Peyer's patch (tissue), 4 donors: ENCODE measurements around the gene FGFBP3.

Experiments used
- POLR2A ChIP-seq, 2 donors: fragments of 450-650 bp; IDR thresholded peaks; one replicate each; pipeline ENCODE4 v1.5.1; 2017; ENCODE audit warnings: antibody characterized with exemption in 2 of 2, mild to moderate bottlenecking in 2 of 2, moderate library complexity in 2 of 2
- TF ChIP-seq, protein P1 (sequence below), 6 experiments: fragments of 450-650 bp in 4 of 6; fragments of 200-600 bp in 2 of 6; sonication (generic) in 1 of 6; IDR thresholded peaks; one replicate each; pipeline ENCODE4 v1.5.1; 2017 to 2019; ENCODE audit warnings: antibody characterized with exemption in 6 of 6, mild to moderate bottlenecking in 3 of 6, moderate library complexity in 1 of 6

DNA sequence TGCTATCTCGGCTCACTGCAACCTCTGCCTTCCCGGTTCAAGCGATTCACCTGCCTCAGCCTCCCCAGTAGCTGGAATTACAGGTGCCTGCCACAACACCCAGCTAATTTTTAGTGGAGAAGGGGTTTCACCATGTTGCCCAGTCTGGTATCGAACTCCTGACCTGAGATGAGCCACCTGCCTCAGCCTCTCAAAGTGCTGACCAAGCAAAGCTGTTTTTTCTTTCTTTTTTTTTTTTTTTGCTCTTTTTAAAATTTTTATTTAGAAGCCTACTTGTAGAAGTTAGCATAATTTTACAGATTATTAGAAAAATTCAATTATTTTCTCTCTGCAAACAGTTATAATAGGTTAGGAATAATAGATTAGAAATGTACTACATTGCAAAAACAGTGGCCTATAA lies 1.2 kb upstream of the FGFBP3 start:
- TF ChIP-seq, protein P1, sequence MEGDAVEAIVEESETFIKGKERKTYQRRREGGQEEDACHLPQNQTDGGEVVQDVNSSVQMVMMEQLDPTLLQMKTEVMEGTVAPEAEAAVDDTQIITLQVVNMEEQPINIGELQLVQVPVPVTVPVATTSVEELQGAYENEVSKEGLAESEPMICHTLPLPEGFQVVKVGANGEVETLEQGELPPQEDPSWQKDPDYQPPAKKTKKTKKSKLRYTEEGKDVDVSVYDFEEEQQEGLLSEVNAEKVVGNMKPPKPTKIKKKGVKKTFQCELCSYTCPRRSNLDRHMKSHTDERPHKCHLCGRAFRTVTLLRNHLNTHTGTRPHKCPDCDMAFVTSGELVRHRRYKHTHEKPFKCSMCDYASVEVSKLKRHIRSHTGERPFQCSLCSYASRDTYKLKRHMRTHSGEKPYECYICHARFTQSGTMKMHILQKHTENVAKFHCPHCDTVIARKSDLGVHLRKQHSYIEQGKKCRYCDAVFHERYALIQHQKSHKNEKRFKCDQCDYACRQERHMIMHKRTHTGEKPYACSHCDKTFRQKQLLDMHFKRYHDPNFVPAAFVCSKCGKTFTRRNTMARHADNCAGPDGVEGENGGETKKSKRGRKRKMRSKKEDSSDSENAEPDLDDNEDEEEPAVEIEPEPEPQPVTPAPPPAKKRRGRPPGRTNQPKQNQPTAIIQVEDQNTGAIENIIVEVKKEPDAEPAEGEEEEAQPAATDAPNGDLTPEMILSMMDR (IDR thresholded peaks at IDR 0.05): no peak
- no peak for TF ChIP-seq POLR2A (IDR thresholded peaks at IDR 0.05)
